GM19025 (cell line): ENCODE measurements around the gene EXD3.
"Not testable (repeated sequence)": the region's sequence is repeated elsewhere in the genome, so short reads cannot be mapped to it uniquely, and the experiment has no call there.

ENCODE experiments used
- ATAC-seq: cut with Tn5 transposase; IDR thresholded peaks from one replicate; pipeline ENCODE4 v1.9.1; 2021; ENCODE audit warnings: mild to moderate bottlenecking, low read depth, moderate library complexity; ENCODE audit not compliant: unreplicated experiment

Gene EXD3

GRCh38 chr9:137458194-137459151, 35.5 kb upstream of the EXD3 start:
- peak; percentile 24 for ATAC-seq

DNA sequence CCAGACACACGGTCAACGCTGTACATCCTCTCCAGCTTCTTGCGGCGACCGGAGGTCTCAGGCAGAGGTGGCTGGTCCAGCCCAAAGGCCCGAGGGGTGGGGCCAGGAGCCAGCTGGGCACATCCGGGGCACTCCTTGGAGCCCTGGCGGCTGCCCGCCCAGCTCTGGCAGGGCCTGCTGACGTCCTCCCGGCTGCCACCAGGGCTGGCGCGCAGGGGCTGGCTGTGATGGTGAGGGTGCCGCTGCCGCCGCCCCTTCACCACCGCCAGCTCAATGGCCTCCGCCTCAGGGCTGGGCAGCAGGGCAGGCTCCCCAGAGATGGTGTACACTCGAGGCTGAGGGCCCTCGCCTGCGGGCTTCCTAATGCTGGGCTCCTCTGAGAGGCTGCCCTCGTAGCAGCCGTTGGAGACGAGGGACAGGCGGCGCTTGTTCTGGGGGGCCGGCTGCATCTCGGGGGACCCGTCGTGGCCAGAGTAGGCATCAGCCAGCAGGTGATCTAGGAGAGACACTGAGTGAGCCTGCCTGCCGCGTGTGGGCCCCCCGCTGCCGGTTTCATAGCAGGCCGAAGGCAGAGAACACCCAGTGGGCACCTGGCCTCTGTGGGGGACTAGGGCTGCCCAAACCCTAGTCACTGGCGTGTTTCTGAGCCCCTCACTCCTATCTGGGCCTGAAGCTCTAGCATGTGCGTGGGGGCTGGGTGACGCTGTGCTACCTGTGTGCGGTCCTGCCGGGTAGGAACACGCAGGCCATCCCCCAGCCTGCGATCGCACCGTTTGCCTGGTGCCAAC, 34.6 kb upstream of the EXD3 start:
- ATAC-seq: no peak

DNA sequence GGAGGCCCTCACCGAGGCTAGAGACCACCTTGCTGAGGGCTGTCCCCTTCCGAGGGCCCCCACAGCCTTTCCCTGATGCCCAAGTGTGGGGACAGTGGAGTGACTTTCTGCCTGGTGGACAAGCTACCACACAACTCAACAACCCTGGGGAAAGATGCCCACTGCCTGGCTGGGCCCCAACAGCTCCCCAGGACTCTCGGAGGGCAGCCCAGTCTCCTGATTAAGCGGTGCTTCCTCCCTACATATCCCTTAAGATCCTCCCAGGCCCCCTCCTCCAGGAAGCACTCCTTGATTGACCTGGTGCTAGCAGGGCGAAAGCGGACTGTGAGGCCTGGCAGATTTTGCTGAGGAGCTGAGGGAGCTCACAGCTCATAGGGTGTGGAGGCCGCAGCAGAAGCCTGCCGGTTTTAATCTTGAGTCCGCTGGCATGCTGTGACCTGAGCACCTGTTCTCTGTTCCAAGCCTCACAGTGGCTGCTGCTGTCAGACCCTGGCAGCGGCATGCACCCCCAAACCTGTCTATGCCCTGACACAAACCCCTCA, 34.0 kb upstream of the EXD3 start:
- no peak for ATAC-seq

DNA sequence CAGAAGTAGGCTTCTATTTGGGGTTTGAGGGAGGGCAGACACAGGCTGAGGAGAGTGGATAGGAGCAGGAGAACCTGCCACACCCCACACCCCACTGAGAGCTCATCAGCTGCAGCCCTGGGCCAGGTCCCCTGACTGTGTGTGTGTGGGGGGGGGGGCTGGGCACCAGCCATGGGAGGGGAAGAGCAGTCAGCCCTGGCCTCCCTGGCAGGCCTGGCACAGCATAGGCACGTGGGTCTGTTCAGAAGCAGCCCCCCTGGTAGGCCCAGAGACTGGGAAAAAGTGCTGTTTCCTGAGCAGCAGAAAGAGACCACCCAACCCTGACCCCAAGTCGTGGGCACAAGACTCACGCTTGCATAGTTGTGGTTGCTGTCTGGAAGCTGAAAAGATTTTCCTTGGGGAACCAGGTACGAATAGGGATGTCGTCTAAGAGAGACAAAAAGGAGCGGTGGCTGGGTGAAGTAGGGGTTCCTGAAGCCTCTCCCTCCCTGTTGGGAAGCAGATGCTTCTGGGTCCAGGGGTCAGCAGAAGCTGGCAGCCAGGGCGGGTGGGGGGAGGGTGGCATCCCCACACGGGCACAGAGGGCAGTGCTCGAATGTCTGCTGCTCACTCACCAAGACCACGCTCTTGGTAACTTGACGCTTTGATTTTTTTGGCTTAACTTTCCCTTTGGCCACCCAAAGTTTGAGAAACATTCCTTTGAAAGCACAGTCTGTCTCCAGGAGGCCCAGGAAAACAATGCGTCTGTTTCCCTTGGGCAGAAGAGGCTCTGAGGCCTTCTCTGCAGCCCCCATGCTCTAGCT, 33.3 kb upstream of the EXD3 start:
- no peak for ATAC-seq

DNA sequence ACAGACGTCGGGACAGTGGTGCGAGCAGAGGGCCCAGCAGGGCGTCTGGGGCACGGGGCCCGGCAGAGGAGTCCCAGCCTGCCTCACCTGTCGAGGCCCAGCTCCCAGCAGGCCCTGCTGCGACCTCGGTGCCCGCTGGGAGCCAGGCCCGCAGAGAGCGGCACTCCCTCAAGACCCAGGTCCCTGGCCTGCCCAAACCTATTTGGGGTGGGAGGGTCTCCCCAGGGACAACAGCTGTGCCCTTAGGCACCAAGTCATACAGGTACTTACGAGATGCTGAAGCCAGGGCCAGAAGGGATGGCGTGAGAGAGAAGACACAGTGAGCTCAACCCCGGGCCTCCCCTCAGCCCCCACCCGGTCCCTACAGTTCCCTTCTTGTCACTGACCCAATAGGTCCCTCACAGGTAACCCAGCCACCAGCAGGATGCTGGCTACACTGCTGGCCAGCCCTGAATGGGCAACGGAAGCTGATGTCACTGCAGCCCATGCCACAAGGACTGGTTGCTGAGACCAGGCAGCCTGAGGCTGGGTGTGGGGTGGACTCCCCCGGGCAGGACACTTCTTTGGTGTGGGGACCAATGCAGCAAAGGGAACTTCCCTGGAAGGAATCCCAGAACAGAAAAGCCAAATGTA, 32.5 kb upstream of the EXD3 start:
- no peak for ATAC-seq

GRCh38 chr9:137454597-137455358, 31.8 kb upstream of the EXD3 start:
- no peak for ATAC-seq

DNA sequence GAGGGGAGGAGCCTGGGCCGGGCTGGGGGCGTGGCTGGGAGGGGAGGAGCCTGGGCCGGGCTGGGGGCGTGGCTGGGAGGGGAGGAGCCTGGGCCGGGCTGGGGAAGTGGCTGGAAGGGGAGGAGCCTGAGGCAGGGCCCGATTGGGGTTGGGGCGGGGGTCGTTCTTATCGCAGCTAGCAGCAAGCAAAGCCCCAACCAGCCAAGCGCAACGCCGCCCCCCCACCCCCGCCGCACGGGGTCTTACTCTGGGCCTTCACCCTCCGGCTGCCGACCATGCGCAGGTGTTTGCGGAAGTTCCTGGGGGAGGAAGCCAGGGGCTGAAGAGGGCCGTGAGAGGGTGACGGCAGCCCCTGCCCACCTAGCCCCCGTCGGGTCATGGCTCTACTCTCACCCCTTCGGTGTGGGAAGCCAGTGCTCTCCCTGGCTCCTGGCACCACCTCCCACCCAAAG, 31.2 kb upstream of the EXD3 start:
- ATAC-seq: no peak

DNA sequence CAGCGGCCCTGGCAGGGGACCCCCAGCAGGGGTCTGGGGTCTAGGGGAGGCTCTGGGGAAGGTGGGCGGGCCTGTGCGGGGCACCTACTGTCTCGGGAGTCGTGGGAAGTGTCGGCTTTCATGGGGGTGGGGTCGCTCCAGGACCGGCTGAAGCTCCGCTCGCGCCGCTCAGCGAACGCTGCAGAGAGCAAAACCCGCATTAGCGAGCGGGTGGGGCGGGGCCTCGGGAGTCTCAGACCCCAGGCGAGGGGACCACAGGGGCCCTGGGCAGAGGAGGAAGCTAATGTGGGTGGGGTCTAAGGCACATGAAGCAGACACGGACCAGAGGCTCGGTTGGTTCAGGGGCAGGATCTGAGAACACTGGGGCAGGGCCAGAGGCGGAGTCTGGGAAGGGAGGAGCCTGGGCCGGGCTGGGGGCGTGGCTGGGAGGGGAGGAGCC, 30.7 kb upstream of the EXD3 start:
- no peak for ATAC-seq

- no peak for ATAC-seq
These were observed 30.0 kb upstream of the EXD3 start for GRCh38 chr9:137452761-137453642.

GRCh38 chr9:137452006-137452760, 29.2 kb upstream of the EXD3 start:
- ATAC-seq: no peak

DNA sequence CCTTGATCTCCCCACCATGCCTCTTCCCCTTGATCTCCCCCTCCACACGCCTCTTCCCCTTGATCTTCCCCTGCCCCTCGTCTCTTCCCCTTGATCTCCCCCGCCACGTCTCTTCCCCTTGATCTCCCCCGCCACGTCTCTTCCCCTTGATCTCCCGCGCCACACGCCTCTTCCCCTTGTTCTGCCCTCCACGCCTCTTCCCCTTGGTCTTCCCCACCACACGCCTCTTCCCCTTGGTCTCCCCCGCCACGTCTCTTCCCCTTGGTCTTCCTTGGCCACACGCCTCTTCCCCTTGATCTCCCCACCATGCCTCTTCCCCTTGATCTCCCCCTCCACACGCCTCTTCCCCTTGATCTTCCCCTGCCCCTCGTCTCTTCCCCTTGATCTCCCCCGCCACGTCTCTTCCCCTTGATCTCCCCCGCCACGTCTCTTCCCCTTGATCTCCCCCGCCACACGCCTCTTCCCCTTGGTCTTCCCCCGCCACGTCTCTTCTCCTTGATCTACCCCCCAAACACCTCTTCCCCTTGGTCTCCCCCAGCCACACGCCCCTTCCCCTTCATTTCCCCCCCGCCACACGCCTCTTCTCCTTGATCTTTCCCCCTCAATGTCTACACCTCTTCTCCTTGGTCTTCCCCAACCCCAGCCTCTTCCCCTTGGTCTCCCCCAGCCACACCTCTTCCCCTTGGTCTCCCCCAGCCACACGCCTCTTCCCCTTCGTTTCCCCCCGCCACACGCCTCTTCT, 28.5 kb upstream of the EXD3 start:
- ATAC-seq: not testable (repeated sequence)

DNA sequence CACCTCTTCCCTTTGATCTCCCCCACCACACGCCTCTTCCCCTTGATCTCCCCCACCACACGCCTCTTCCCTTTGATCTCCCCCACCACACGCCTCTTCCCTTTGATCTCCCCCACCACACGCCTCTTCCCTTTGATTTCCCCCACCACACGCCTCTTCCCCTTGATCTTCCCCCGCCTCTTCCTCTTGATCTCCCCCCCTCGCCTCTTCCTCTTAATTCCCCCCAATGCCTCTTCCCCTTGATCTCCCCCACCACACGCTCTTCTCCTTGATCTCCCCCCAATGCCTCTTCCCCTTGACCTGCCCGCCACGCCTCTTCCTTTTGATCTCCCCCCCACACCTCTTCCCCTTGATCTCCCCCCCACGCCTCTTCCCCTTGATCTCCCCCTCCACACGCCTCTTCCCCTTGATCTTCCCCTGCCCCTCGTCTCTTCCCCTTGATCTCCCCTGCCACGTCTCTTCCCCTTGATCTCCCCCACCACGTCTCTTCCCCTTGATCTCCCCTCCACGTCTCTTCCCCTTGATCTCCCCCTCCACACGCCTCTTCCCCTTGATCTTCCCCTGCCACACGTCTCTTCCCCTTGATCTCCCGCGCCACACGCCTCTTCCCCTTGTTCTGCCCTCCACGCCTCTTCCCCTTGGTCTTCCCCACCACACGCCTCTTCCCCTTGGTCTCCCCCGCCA, 27.7 kb upstream of the EXD3 start:
- ATAC-seq: not testable (repeated sequence)

DNA sequence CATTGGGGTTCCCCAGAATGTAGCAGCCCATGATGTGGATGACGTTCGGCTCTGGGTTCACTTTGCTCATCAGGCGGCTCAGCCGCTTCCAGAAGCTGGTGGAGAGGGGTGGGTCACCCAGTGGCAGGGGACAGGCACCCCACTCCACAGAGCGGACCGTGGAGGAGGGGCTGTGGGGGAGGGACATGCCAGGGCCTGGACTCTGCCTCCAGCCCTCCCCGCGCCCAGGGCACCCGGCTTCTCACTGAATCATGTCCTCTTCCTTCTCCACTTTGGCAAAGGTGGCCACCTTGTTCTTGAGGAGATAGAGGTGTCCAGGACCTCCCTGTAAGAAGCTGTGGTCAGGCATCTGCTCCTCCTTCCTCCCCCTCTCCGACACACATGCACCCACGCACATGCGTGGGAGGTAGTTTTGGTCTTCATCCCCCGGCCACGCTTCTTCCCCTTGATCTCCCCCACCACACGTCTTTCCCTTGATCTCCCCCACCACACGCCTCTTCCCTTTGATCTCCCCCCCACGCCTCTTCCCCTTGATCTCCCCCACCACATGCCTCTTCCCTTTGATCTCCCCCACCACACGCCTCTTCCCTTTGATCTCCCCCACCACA, 27.1 kb upstream of the EXD3 start:
- ATAC-seq: no peak

DNA sequence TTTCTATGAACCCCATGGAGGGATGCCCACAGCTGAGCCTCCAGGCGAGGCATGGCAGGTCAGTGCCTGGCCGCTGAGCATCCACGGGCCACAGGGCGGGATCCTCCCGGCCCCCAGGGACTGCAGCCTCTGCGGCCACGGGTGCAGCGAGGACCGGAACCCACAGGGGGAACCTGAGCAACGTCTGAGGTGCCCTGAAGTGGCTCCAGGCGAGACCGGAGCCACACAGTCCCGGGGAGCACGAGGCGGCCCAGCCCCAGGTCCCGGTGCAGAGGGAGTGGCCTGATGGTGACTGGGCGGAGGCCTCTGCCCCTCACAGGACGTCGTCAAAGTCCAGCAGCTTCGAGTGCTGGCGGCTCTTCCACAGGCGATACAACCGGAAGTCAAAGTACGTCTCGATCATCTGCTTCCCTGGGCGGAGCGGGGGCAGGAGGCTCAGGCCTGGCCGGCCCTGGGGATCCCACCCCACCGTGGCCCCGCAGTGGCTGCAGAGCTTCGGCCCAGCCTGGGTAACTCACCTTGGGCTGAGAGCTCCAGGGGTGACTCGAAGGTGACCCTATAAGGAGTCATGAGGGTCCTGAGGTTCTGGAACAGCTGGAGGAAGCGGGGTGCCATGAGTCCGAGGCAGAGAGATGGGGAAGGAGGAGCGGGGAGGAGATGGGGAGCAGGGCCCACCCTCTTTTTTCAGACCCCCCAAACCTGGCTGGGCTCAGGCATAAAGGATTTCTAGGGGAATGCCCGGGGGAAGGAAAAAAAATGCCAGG, 26.3 kb upstream of the EXD3 start:
- ATAC-seq: no peak

DNA sequence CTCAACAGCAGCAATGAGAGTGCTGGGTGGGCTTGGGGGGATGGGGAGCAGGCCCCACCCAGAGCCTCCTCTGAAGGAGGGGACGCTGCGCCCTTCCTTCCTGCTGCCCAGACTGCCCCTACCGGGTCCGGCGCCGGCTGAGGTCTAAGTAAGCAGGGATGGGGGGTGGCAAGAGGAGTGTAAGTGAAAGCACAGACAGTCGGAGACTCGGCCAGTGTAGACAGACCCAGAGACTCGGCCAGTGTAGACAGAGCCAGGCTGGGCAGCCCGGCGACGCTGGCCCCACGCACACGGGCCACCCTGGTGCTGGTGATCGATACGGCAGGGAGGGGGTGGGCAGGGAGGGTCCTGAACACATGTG, 25.6 kb upstream of the EXD3 start:
- no peak for ATAC-seq
